ENCODE results near the gene TMEM138. TPM values are rescaled to one million over a fixed set of nuclear protein-coding genes. Genes with fewer than 3 reads are reported as not detected.

TMEM138 gene
- total RNA-seq, 2 donors from 2014 or later: 42.0 to 45.0 TPM

GRCh38 chr11:61347916-61348461 lies 14.2 kb upstream of the TMEM138 start:
- no peak overlapping the region for H3K4me3 Mint-ChIP-seq
- H3K36me3 Mint-ChIP-seq (ENCODE audit: insufficient read depth in 2 of 2): peaks cover 2 to 9% of the 10 kb centered on the region in 2 donors
- DNase-seq (no peak), ATAC-seq (replicated peaks in 1 of 2) (no peak)
- no peaks in the 10 kb centered on the region for H3K27me3 Mint-ChIP-seq (ENCODE audit: low read depth)
- H3K27ac Mint-ChIP-seq: no peak overlapping the region
- no peaks in the 10 kb centered on the region for H3K4me1 Mint-ChIP-seq (ENCODE audit: low read depth)
- H3K9me3 Mint-ChIP-seq: no peaks in the 10 kb centered on the region

DNA sequence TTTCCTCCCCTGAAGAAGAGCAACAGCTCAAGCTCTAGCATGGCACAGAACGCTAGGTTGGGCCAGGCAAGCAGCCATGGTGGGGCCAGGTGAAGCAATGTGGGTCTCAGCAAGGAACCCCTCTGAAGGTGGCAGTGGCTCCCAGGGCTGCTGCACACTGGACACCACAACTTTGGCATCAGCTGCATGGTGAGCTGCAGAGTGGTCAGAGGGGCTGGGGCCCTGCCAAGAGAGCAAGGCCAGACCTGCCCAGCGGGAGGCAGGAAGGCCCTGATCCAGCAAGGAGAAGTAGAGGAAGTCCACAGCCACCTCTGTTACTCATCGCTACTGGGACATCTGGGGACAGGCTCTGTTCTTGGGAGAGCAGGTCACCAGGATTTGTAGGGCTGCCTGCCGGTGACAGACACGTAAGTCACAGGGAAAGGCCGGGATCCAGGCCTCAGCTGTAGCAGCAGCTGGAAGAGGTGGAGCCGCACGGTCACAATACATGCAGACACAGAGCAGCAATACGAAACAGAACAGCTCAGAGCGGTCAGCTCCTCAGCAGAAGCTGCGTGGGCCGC lies 12.9 kb upstream of the TMEM138 start:
- Mint-ChIP-seq H3K36me3 (ENCODE audit: insufficient read depth in 2 of 2) (peaks cover 2 to 15% of the 10 kb centered on the region in 2 donors), H3K27me3 (ENCODE audit: low read depth) (no peaks in the 10 kb centered on the region), H3K4me1 (ENCODE audit: low read depth) (no peaks in the 10 kb centered on the region), H3K9me3 (no peaks in the 10 kb centered on the region), H3K27ac (no peak overlapping the region), H3K4me3 (no peak overlapping the region)
- DNase-seq: no peak
- ATAC-seq (replicated peaks in 1 of 2): no peak

GRCh38 chr11:61349916-61350315 lies 12.3 kb upstream of the TMEM138 start:
- DNase-seq (no peak), ATAC-seq (replicated peaks in 1 of 2) (no peak)
- Mint-ChIP-seq H3K9me3 (no peaks in the 10 kb centered on the region), H3K4me3 (no peak overlapping the region), H3K36me3 (ENCODE audit: insufficient read depth in 2 of 2) (peaks cover 2 to 15% of the 10 kb centered on the region in 2 donors), H3K27ac (no peak overlapping the region), H3K27me3 (ENCODE audit: low read depth) (no peaks in the 10 kb centered on the region), H3K4me1 (ENCODE audit: low read depth) (no peaks in the 10 kb centered on the region)

GRCh38 chr11:61350336-61350735 lies 11.8 kb upstream of the TMEM138 start:
- DNase-seq (no peak), ATAC-seq (replicated peaks in 1 of 2) (no peak)
- H3K4me1 Mint-ChIP-seq (ENCODE audit: low read depth): no peaks in the 10 kb centered on the region
- H3K4me3 Mint-ChIP-seq: no peak overlapping the region
- H3K9me3 Mint-ChIP-seq: no peaks in the 10 kb centered on the region
- H3K27ac Mint-ChIP-seq: no peak overlapping the region
- peaks cover 2 to 17% of the 10 kb centered on the region in 2 donors for H3K36me3 Mint-ChIP-seq (ENCODE audit: insufficient read depth in 2 of 2)
- no peaks in the 10 kb centered on the region for H3K27me3 Mint-ChIP-seq (ENCODE audit: low read depth)

DNA sequence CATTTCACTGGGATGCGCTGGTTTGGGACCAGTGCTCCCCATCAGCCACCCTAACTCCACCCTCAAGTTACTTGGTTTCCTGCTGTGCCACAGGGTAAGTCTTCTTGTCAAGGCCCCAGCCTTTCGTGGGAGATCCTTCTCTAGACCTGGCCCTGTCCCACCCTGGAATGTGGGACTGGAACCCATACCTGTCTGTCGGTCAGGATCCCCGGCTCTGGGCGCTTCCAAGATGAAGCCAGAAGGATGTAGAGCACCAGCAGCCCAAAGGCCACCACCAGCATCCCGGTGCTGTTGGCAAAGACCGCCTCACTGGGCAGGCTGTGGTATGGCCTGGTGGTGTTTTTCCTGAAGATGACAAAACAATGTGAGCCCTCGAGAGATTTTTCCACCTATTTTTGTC lies 11.4 kb upstream of the TMEM138 start:
- ATAC-seq (replicated peaks in 1 of 2) (no peak), DNase-seq (no peak)
- Mint-ChIP-seq H3K4me1 (ENCODE audit: low read depth) (no peaks in the 10 kb centered on the region), H3K36me3 (ENCODE audit: insufficient read depth in 2 of 2) (peaks cover 2 to 17% of the 10 kb centered on the region in 2 donors), H3K27ac (no peak overlapping the region), H3K9me3 (no peaks in the 10 kb centered on the region), H3K27me3 (ENCODE audit: low read depth) (no peaks in the 10 kb centered on the region), H3K4me3 (no peak overlapping the region)

DNA sequence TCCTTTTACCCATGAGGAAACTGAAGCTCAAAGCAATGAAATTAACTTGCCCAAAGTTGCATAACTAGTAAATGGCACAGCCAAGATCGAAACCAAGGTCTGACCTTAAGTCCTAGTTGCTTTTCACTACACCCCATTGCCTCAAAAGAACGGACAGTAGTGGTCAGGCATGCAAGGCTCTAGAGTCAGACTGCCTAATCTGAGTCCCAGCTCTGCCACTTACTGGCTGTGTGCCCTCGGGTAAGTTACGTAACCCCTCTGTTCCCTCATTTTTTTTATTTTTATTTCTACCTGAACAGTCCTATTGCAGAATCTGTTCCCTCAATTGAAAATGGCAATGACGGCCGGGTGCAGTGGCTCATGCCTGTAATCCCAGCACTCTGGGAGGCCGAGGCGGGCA lies 10.1 kb upstream of the TMEM138 start:
- DNase-seq: no peak
- Mint-ChIP-seq H3K4me1 (ENCODE audit: low read depth) (peaks cover 4% of the 10 kb centered on the region), H3K9me3 (no peaks in the 10 kb centered on the region), H3K27me3 (ENCODE audit: low read depth) (no peaks in the 10 kb centered on the region), H3K4me3 (no peak overlapping the region), H3K36me3 (ENCODE audit: insufficient read depth in 2 of 2) (peaks cover 2 to 17% of the 10 kb centered on the region in 2 donors), H3K27ac (no peak overlapping the region)
- no peak for ATAC-seq (replicated peaks in 1 of 2)

DNA sequence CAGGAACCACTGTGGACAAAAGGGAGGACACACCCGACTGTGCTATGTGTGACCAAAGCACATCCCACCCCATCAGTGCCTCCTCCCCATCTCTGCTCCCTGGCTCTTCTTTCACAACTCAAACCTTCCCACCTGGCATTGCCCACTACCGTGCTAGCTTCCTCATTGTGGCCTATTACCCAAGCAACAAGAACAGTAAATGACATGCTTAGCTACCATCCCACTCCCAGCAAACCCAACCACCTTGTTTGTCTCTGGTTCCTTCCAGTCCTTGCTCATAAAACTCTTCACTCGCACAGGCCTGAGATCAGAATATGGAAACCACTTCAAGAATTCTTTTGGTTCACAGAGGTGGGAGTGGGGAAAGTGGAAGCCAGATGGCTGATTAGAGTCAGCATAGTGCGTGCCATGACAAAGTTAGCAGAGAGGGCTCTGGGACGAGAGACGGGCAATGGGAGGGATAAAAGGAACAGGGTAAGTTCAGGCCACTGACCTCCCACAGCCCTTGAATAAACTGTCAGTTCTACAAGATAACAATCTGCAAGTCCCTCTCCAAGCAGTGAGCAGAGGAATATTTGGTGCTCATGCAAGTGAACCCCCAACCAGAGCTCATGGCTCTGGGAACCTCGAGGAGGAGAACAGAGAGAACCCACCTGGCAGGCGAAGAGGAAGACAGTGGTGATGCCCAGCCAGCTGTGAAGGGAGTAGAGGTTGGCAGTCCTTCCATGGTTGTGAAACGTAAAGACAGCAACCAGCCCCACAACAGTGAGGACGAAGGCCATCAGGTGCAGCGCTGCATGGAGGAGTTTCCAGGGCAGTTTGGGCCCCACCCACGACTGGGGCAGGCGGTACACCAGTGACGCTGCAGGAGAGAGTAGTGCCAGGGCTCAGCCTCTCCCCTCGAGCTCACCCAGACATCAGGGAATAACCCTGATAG lies 8.8 kb upstream of the TMEM138 start:
- Mint-ChIP-seq H3K27me3 (ENCODE audit: low read depth) (no peaks in the 10 kb centered on the region), H3K9me3 (no peaks in the 10 kb centered on the region), H3K4me1 (ENCODE audit: low read depth) (peaks cover 13% of the 10 kb centered on the region), H3K36me3 (ENCODE audit: insufficient read depth in 2 of 2) (peaks cover 2 to 17% of the 10 kb centered on the region in 2 donors), H3K27ac (no peak overlapping the region), H3K4me3 (no peak overlapping the region)
- no peak for DNase-seq
- ATAC-seq (replicated peaks in 1 of 2): no peak

GRCh38 chr11:61354208-61354607 lies 8.0 kb upstream of the TMEM138 start:
- no peak for ATAC-seq (replicated peaks in 1 of 2)
- no peak for DNase-seq
- Mint-ChIP-seq H3K4me1 (ENCODE audit: low read depth) (peaks cover 17% of the 10 kb centered on the region), H3K36me3 (ENCODE audit: insufficient read depth in 2 of 2) (peaks cover 2 to 14% of the 10 kb centered on the region in 2 donors), H3K4me3 (no peak overlapping the region), H3K27me3 (ENCODE audit: low read depth) (no peaks in the 10 kb centered on the region), H3K9me3 (no peaks in the 10 kb centered on the region), H3K27ac (no peak overlapping the region)

- H3K4me3 Mint-ChIP-seq: no peak overlapping the region
- DNase-seq: no peak
- no peak overlapping the region for H3K27ac Mint-ChIP-seq
- no peak for ATAC-seq (replicated peaks in 1 of 2)
- peaks cover 2 to 10% of the 10 kb centered on the region in 2 donors for H3K36me3 Mint-ChIP-seq (ENCODE audit: insufficient read depth in 2 of 2)
- no peaks in the 10 kb centered on the region for H3K9me3 Mint-ChIP-seq
- peaks cover 38% of the 10 kb centered on the region for H3K4me1 Mint-ChIP-seq (ENCODE audit: low read depth)
- H3K27me3 Mint-ChIP-seq (ENCODE audit: low read depth): no peaks in the 10 kb centered on the region
Measured at GRCh38 chr11:61356706-61357105, 5.5 kb upstream of the TMEM138 start.

GRCh38 chr11:61357233-61357893 lies 4.8 kb upstream of the TMEM138 start:
- DNase-seq (no peak), ATAC-seq (replicated peaks in 1 of 2) (no peak)
- Mint-ChIP-seq H3K27ac (peak overlapping the region; percentile 80), H3K4me3 (no peak overlapping the region), H3K36me3 (ENCODE audit: insufficient read depth in 2 of 2) (peaks cover 5 to 13% of the 10 kb centered on the region in 2 donors), H3K4me1 (ENCODE audit: low read depth) (peaks cover 39% of the 10 kb centered on the region), H3K27me3 (ENCODE audit: low read depth) (no peaks in the 10 kb centered on the region), H3K9me3 (no peaks in the 10 kb centered on the region)

DNA sequence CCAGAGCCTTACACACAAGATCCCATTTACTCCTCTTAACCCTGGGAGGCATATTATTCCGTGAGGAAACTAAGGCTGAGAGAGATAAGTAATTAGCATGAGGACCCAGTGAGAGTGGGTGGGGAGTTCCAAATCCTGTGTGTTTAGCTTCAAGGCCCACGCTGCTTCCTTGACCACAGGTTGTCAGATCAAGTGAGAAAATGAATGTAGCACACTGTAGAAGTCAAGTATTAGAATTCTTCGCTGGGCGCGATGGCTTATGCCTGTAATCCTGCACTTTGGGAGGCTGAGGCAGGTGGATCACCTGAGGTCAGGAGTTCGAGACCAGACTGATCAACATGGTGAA lies 4.3 kb upstream of the TMEM138 start:
- Mint-ChIP-seq H3K4me3 (no peak overlapping the region), H3K27ac (no peak overlapping the region), H3K36me3 (ENCODE audit: insufficient read depth in 2 of 2) (peaks cover 2 to 12% of the 10 kb centered on the region in 2 donors)

GRCh38 chr11:61358566-61358965 lies 3.6 kb upstream of the TMEM138 start:
- Mint-ChIP-seq H3K36me3 (ENCODE audit: insufficient read depth in 2 of 2) (peaks cover 2 to 6% of the 10 kb centered on the region in 2 donors), H3K27ac (no peak overlapping the region), H3K4me3 (no peak overlapping the region), H3K27me3 (ENCODE audit: low read depth) (no peaks in the 10 kb centered on the region), H3K9me3 (no peaks in the 10 kb centered on the region), H3K4me1 (ENCODE audit: low read depth) (peaks cover 51% of the 10 kb centered on the region)
- no peak for DNase-seq
- ATAC-seq (replicated peaks in 1 of 2): no peak

More for the DNA sequence above, 4.3 kb upstream of the TMEM138 start:
- no peaks in the 10 kb centered on the region for H3K27me3 Mint-ChIP-seq (ENCODE audit: low read depth)
- ATAC-seq (replicated peaks in 1 of 2): no peak
- peaks cover 44% of the 10 kb centered on the region for H3K4me1 Mint-ChIP-seq (ENCODE audit: low read depth)
- no peaks in the 10 kb centered on the region for H3K9me3 Mint-ChIP-seq
- DNase-seq: no peak

GRCh38 chr11:61359516-61359915 lies 2.7 kb upstream of the TMEM138 start:
- ATAC-seq (replicated peaks in 1 of 2) (no peak), DNase-seq (no peak)
- H3K4me3 Mint-ChIP-seq: peak overlapping the region; percentile 39 to 97
- H3K4me1 Mint-ChIP-seq (ENCODE audit: low read depth): peaks cover 55% of the 10 kb centered on the region
- no peaks in the 10 kb centered on the region for H3K27me3 Mint-ChIP-seq (ENCODE audit: low read depth)
- peaks cover 2 to 6% of the 10 kb centered on the region in 2 donors for H3K36me3 Mint-ChIP-seq (ENCODE audit: insufficient read depth in 2 of 2)
- no peaks in the 10 kb centered on the region for H3K9me3 Mint-ChIP-seq
- no peak overlapping the region for H3K27ac Mint-ChIP-seq

Data from activated T-cell treated with anti-CD3 and anti-CD28 coated beads, Interleukin-2, amount 50 U/mL, for 72 hours (primary cell).